Fibroblast of lung (primary cell): ENCODE data around the gene TMUB1.

Source experiments
- EZH2 ChIP-seq: IDR thresholded peaks from 2 replicates; pipeline ENCODE4 v1.5.1; 2012; ENCODE audit warnings: low read length, control low read depth, mild to moderate bottlenecking; ENCODE audit errors: missing control alignments
- TF ChIP-seq, protein P1 (sequence below), 2 donors: IDR thresholded peaks in 1 of 2; conservative IDR thresholded peaks in 1 of 2; 1 replicate in 1 of 2; 2 replicates in 1 of 2; pipeline ENCODE4 v1.5.1; 2011 to 2012; ENCODE audit warnings: low read length in 2 of 2, control low read depth in 1 of 2, inconsistent platforms in 1 of 2, low read depth in 1 of 2, mild to moderate bottlenecking in 1 of 2

GRCh38 chr7:151038951-151039849, 44.1 kb downstream of the TMUB1 start:
- TF ChIP-seq, protein P1, sequence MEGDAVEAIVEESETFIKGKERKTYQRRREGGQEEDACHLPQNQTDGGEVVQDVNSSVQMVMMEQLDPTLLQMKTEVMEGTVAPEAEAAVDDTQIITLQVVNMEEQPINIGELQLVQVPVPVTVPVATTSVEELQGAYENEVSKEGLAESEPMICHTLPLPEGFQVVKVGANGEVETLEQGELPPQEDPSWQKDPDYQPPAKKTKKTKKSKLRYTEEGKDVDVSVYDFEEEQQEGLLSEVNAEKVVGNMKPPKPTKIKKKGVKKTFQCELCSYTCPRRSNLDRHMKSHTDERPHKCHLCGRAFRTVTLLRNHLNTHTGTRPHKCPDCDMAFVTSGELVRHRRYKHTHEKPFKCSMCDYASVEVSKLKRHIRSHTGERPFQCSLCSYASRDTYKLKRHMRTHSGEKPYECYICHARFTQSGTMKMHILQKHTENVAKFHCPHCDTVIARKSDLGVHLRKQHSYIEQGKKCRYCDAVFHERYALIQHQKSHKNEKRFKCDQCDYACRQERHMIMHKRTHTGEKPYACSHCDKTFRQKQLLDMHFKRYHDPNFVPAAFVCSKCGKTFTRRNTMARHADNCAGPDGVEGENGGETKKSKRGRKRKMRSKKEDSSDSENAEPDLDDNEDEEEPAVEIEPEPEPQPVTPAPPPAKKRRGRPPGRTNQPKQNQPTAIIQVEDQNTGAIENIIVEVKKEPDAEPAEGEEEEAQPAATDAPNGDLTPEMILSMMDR (conservative IDR thresholded peaks at IDR 0.05 in 1 of 2, IDR thresholded peaks at IDR 0.05 in 1 of 2; ENCODE audit: low read depth in 1 of 2, low read length in 2 of 2), result no peak
- TF ChIP-seq EZH2, result no peak
